HCT116 (cell line): ENCODE data around the gene CFAP53. TPM values are rescaled to one million over a fixed set of nuclear protein-coding genes. Genes with fewer than 3 reads are reported as not detected.

Source experiments
- ATAC-seq: fragments of 200-7000 bp; cut with Tn5 transposase; 2 replicates; pipeline ENCODE4 v1.9.1; 2020; ENCODE audit warnings: mild to moderate bottlenecking, moderate library complexity
- BruUV-seq: library from RNA; stranded (reverse); fragments of 400-500 nt; replicated peaks from 2 replicates; lab custom pipeline; 2021; lab: Mats Ljungman, UMichigan
- CTCF ChIA-PET: fragments of 300-600 bp; sonication (Branson Sonifier 250); formaldehyde crosslinking; loops from one replicate; lab custom pipeline; 2021; ENCODE audit warnings: antibody characterized with exemption; lab: Charles Lee
- POLR2A ChIA-PET: fragments of 300-600, 350-600 bp; sonication (Branson Sonifier 250); formaldehyde crosslinking; loops from one replicate; lab custom pipeline; 2021; ENCODE audit warnings: antibody characterized with exemption; lab: Charles Lee
- RAD21 ChIA-PET, 2 experiments: fragments of 300-600 bp; sonication (Branson Sonifier 250); formaldehyde crosslinking; loops; one replicate each; lab custom pipeline; 2023; ENCODE audit warnings: low total read pairs in 2 of 2; ENCODE audit not compliant: uncharacterized antibody in 2 of 2, unreplicated experiment in 2 of 2, low non-redundant PET in 1 of 2; lab: Charles Lee
- DNase-seq: peaks from one replicate; pipeline ENCODE4 v3.0.0-alpha.2; 2010; ENCODE audit warnings: low read depth, low spot score
- H2AFZ ChIP-seq: fragments of 200-600 bp; shearing (Covaris generic), sonication (generic); 2 replicates; pipeline ENCODE4 v1.6.1; 2017; ENCODE audit warnings: low read depth, mixed run types, mixed read lengths, antibody characterized with exemption, low read length; ENCODE audit not compliant: poor library complexity, severe bottlenecking
- H3K27ac ChIP-seq: 2 replicates; pipeline ENCODE4 v1.5.1; 2012; ENCODE audit warnings: low read depth, low read length
- H3K27me3 ChIP-seq: fragments of 200-600 bp; sonication (generic); 2 replicates; pipeline ENCODE4 v1.6.1; 2016; ENCODE audit warnings: mixed run types, low read length, mixed read lengths; ENCODE audit not compliant: insufficient read depth
- H3K36me3 ChIP-seq, 2 experiments: fragments of 200-500 bp in 1 of 2; fragments of 200-600 bp in 1 of 2; sonication (Bioruptor generic) in 1 of 2; sonication (generic) in 1 of 2; 2 replicates each; pipeline versions ENCODE4 v1.5.1 to v1.6.1; 2014 to 2016; ENCODE audit warnings: low read length in 2 of 2, inconsistent platforms in 1 of 2, mixed read lengths in 1 of 2, mixed run types in 1 of 2; ENCODE audit not compliant: insufficient read depth in 2 of 2, control insufficient read depth in 1 of 2
- H3K4me1 ChIP-seq, 2 experiments: fragments of 200-600 bp in 1 of 2; sonication (generic) in 1 of 2; 2 replicates each; pipeline versions ENCODE4 v1.5.1 to v1.6.1; 2012 to 2017; ENCODE audit warnings: low read length in 2 of 2, inconsistent platforms in 1 of 2, mild to moderate bottlenecking in 1 of 2, mixed read lengths in 1 of 2, mixed run types in 1 of 2, moderate library complexity in 1 of 2; ENCODE audit not compliant: insufficient read depth in 2 of 2, control insufficient read depth in 1 of 2
- H3K4me2 ChIP-seq: fragments of 200-600 bp; sonication (generic); 2 replicates; pipeline ENCODE4 v1.6.1; 2017; ENCODE audit warnings: mixed run types, low read length, mixed read lengths
- H3K4me3 ChIP-seq, 2 experiments: fragments of 200-600 bp in 1 of 2; sonication (generic) in 1 of 2; replicated peaks in 1 of 2; 2 replicates each; pipeline ENCODE4 v1.5.1; 2011 to 2016; ENCODE audit warnings: low read length in 2 of 2, control low read depth in 1 of 2, low read depth in 1 of 2, mild to moderate bottlenecking in 1 of 2, mixed read lengths in 1 of 2, mixed run types in 1 of 2
- H3K79me2 ChIP-seq: fragments of 200-600 bp; sonication (generic); 2 replicates; pipeline ENCODE4 v1.6.1; 2017; ENCODE audit warnings: mild to moderate bottlenecking, mixed run types, low read length, moderate library complexity, mixed read lengths; ENCODE audit not compliant: insufficient read depth
- H3K9ac ChIP-seq: fragments of 200-600 bp; sonication (generic); 2 replicates; pipeline ENCODE4 v1.6.1; 2016; ENCODE audit warnings: low read length, mixed read lengths
- H3K9me2 ChIP-seq: fragments of 200-600 bp; sonication (generic), shearing (Covaris generic); 2 replicates; pipeline ENCODE4 v1.6.1; 2017; ENCODE audit warnings: mixed run types, mild to moderate bottlenecking, moderate library complexity; ENCODE audit not compliant: insufficient read depth
- H3K9me3 ChIP-seq, 2 experiments: fragments of 200-500 bp in 1 of 2; fragments of 200-600 bp in 1 of 2; sonication (Bioruptor generic) in 1 of 2; sonication (generic) in 1 of 2; 2 replicates each; pipeline ENCODE4 v1.6.1; 2014 to 2017; ENCODE audit warnings: low read length in 2 of 2, mixed read lengths in 2 of 2, inconsistent platforms in 1 of 2, low read depth in 1 of 2, mild to moderate bottlenecking in 1 of 2, mixed run types in 1 of 2, moderate library complexity in 1 of 2; ENCODE audit not compliant: control insufficient read depth in 1 of 2, insufficient read depth in 1 of 2
- H4K20me1 ChIP-seq: fragments of 200-600 bp; sonication (generic), shearing (Covaris generic); 2 replicates; pipeline ENCODE4 v1.6.1; 2017; ENCODE audit warnings: mixed run types, mild to moderate bottlenecking, moderate library complexity; ENCODE audit not compliant: insufficient read depth
- CBX3 ChIP-seq: IDR thresholded peaks from 2 replicates; pipeline ENCODE4 v1.6.1; 2012; ENCODE audit warnings: low read depth
- CEBPB ChIP-seq: IDR thresholded peaks from 2 replicates; pipeline ENCODE4 v1.6.1; 2012; ENCODE audit warnings: low read depth
- ELF1 ChIP-seq: IDR thresholded peaks from 2 replicates; pipeline ENCODE4 v1.6.1; 2012; ENCODE audit warnings: low read depth, borderline replicate concordance
- EZH2 ChIP-seq: fragments of 200-600 bp; sonication (generic); IDR thresholded peaks from 2 replicates; pipeline ENCODE4 v1.6.1; 2017; ENCODE audit warnings: antibody characterized with exemption, mixed run types
- FOSL1 ChIP-seq: IDR thresholded peaks from 2 replicates; pipeline ENCODE4 v1.6.1; 2012; ENCODE audit warnings: low read depth
- JUND ChIP-seq: IDR thresholded peaks from 2 replicates; pipeline ENCODE4 v1.6.1; 2012
- MAX ChIP-seq: IDR thresholded peaks from 2 replicates; pipeline ENCODE4 v1.6.1; 2012
- POLR2A ChIP-seq: IDR thresholded peaks from 2 replicates; pipeline ENCODE4 v1.7.0; 2011; ENCODE audit warnings: borderline replicate concordance; ENCODE audit not compliant: insufficient read depth, insufficient read length; ENCODE audit errors: extremely low read depth
- RAD21 ChIP-seq: IDR thresholded peaks from 2 replicates; pipeline ENCODE4 v1.6.1; 2012; ENCODE audit warnings: low read depth, mild to moderate bottlenecking
- SIN3A ChIP-seq: IDR thresholded peaks from 2 replicates; pipeline ENCODE4 v1.6.1; 2012; ENCODE audit warnings: low read depth
- SP1 ChIP-seq: IDR thresholded peaks from 2 replicates; pipeline ENCODE4 v1.6.1; 2012; ENCODE audit warnings: low read depth
- SRF ChIP-seq: IDR thresholded peaks from 2 replicates; pipeline ENCODE4 v1.6.1; 2012; ENCODE audit warnings: low read depth
- TCF7L2 ChIP-seq: IDR thresholded peaks from 2 replicates; pipeline ENCODE4 v1.7.0; 2011; ENCODE audit warnings: borderline replicate concordance, inconsistent platforms; ENCODE audit not compliant: insufficient read depth, insufficient read length; ENCODE audit errors: extremely low read depth
- YY1 ChIP-seq: IDR thresholded peaks from 2 replicates; pipeline ENCODE4 v1.6.1; 2011; ENCODE audit warnings: low read length, low read depth, moderate library complexity, mild to moderate bottlenecking; ENCODE audit not compliant: insufficient replicate concordance; ENCODE audit errors: extremely low read depth
- ZFX ChIP-seq: fragments of 450-650 bp; IDR thresholded peaks from 2 replicates; pipeline ENCODE4 v1.6.1; 2017
- ZNF274 ChIP-seq: fragments of 200-500 bp; sonication (Bioruptor generic); IDR thresholded peaks from 2 replicates; pipeline ENCODE4 v1.6.1; 2014; ENCODE audit warnings: mild to moderate bottlenecking, low read depth, low read length, inconsistent platforms
- intact Hi-C: fragments of 100-400 bp; cut with micrococcal nuclease; formaldehyde crosslinking; loops from 2 replicates; pipeline ENCODE4 v1.10.0; 2022
- total RNA-seq: library from RNA; stranded (reverse); gene quantifications from one replicate; pipeline ENCODE4 v1.2.1, GENCODE V29; 2021; ENCODE audit not compliant: unreplicated experiment
- TF ChIP-seq, protein P1 (sequence below), 3 experiments: fragments of 200-600 bp in 1 of 3; sonication (generic) in 1 of 3; IDR thresholded peaks in 2 of 3; conservative IDR thresholded peaks in 1 of 3; 2 replicates each; pipeline ENCODE4 v1.5.1; 2012 to 2017; ENCODE audit warnings: low read depth in 2 of 3, low read length in 2 of 3, antibody characterized with exemption in 1 of 3, borderline replicate concordance in 1 of 3, control low read depth in 1 of 3, mild to moderate bottlenecking in 1 of 3, mixed read lengths in 1 of 3, mixed run types in 1 of 3, moderate library complexity in 1 of 3; ENCODE audit not compliant: insufficient read depth in 1 of 3
- TF ChIP-seq, protein P2 (sequence below): IDR thresholded peaks from 2 replicates; pipeline ENCODE4 v1.6.1; 2012

Gene CFAP53
- total RNA-seq, 1 experiment from 2014 or later: 1.1 TPM

- CTCF ChIA-PET: no interaction called here
These were observed 40.6 kb upstream of the CFAP53 start for GRCh38 chr18:50306944-50307343.

GRCh38 chr18:50301074-50301473, 34.8 kb upstream of the CFAP53 start:
- H3K9me2 ChIP-seq: no peaks in the 10 kb centered on the region; the same call in 1 of the 2 replicates
- no peak overlapping the region for H3K4me2 ChIP-seq
- no peaks in the 10 kb centered on the region for H3K4me1 ChIP-seq
- no peaks in the 10 kb centered on the region for H3K27me3 ChIP-seq
- H2AFZ ChIP-seq: no peak overlapping the region
- H3K36me3 ChIP-seq: no peaks in the 10 kb centered on the region
- H3K9ac ChIP-seq: no peak overlapping the region
- no peaks in the 10 kb centered on the region for H3K79me2 ChIP-seq
- RAD21 ChIA-PET: no interaction called here
- H4K20me1 ChIP-seq: no peaks in the 10 kb centered on the region
- ATAC-seq (no peak), DNase-seq (no peak)
- H3K4me3 ChIP-seq: no peak overlapping the region
- intact Hi-C loops: no loop called here
- no peaks in the 10 kb centered on the region for H3K9me3 ChIP-seq
- CTCF ChIA-PET: no interaction called here
- POLR2A ChIA-PET: no interaction called here
- no peak overlapping the region for H3K27ac ChIP-seq
- BruUV-seq: no TSS peak
- TF ChIP-seq CBX3 (no peak), SRF (no peak), ZFX (no peak), TCF7L2 (no peak), SIN3A (no peak), MAX (no peak), RAD21 (no peak), FOSL1 (no peak), JUND (no peak), YY1 (no peak), ZNF274 (no peak)
- TF ChIP-seq, protein P1, sequence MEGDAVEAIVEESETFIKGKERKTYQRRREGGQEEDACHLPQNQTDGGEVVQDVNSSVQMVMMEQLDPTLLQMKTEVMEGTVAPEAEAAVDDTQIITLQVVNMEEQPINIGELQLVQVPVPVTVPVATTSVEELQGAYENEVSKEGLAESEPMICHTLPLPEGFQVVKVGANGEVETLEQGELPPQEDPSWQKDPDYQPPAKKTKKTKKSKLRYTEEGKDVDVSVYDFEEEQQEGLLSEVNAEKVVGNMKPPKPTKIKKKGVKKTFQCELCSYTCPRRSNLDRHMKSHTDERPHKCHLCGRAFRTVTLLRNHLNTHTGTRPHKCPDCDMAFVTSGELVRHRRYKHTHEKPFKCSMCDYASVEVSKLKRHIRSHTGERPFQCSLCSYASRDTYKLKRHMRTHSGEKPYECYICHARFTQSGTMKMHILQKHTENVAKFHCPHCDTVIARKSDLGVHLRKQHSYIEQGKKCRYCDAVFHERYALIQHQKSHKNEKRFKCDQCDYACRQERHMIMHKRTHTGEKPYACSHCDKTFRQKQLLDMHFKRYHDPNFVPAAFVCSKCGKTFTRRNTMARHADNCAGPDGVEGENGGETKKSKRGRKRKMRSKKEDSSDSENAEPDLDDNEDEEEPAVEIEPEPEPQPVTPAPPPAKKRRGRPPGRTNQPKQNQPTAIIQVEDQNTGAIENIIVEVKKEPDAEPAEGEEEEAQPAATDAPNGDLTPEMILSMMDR (IDR thresholded peaks at IDR 0.05 in 2 of 3, conservative IDR thresholded peaks at IDR 0.05 in 1 of 3; ENCODE audit: borderline replicate concordance in 1 of 3, insufficient read depth in 1 of 3, low read depth in 2 of 3, low read length in 2 of 3): no peak
- TF ChIP-seq, protein P2, sequence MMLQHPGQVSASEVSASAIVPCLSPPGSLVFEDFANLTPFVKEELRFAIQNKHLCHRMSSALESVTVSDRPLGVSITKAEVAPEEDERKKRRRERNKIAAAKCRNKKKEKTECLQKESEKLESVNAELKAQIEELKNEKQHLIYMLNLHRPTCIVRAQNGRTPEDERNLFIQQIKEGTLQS: no peak

More at GRCh38 chr18:50306944-50307343, 40.6 kb upstream of the CFAP53 start:
- ChIA-PET RAD21 (no interaction called here), POLR2A (no interaction called here)
- Histone ChIP-seq H3K27me3 (no peaks in the 10 kb centered on the region), H3K79me2 (no peaks in the 10 kb centered on the region), H3K9ac (no peak overlapping the region), H3K9me2 (no peaks in the 10 kb centered on the region; the same call in 1 of the 2 replicates), H2AFZ (no peak overlapping the region), H3K4me3 (no peak overlapping the region), H3K9me3 (no peaks in the 10 kb centered on the region), H3K27ac (no peak overlapping the region), H3K36me3 (no peaks in the 10 kb centered on the region), H4K20me1 (no peaks in the 10 kb centered on the region), H3K4me2 (no peak overlapping the region), H3K4me1 (no peaks in the 10 kb centered on the region)
- intact Hi-C loops: no loop called here
- BruUV-seq: no TSS peak
- no peak for DNase-seq
- TF ChIP-seq SRF (no peak), SP1 (no peak), TCF7L2 (no peak), EZH2 (no peak), RAD21 (no peak), YY1 (no peak), SIN3A (no peak), ELF1 (no peak), MAX (no peak), CEBPB (no peak), FOSL1 (no peak), ZNF274 (no peak), JUND (no peak), CBX3 (no peak), POLR2A (no peak)
- TF ChIP-seq, protein P2: no peak
- ATAC-seq: no peak
